Large intestine (tissue), 3 donors: ENCODE measurements around the gene ING4. TPM values are rescaled to one million over a fixed set of nuclear protein-coding genes. Genes with fewer than 3 reads are reported as not detected.

Experiments
- DNase-seq, 2 donors: peaks; one replicate each; pipeline versions ENCODE4 v3.0.0 to v3.0.0-alpha.2; 2013
- H3K27ac ChIP-seq: one replicate; pipeline ENCODE4 v1.5.1; 2013; ENCODE audit warnings: low read length
- H3K27me3 ChIP-seq: 2 replicates; pipeline ENCODE4 v1.6.1; 2013; ENCODE audit warnings: low read length; ENCODE audit not compliant: control insufficient read depth, insufficient read depth
- H3K36me3 ChIP-seq: 2 replicates; pipeline ENCODE4 v1.6.1; 2013; ENCODE audit warnings: low read length; ENCODE audit not compliant: control insufficient read depth, insufficient read depth
- H3K4me1 ChIP-seq: one replicate; pipeline ENCODE4 v1.6.1; 2013; ENCODE audit warnings: low read length; ENCODE audit not compliant: control insufficient read depth, insufficient read depth
- H3K4me3 ChIP-seq: one replicate; pipeline ENCODE4 v1.5.1; 2013; ENCODE audit warnings: low read length
- H3K9me3 ChIP-seq: one replicate; pipeline ENCODE4 v1.6.1; 2013; ENCODE audit warnings: mild to moderate bottlenecking, low read depth, low read length, moderate library complexity; ENCODE audit not compliant: control insufficient read depth
- WGBS: methylation state at CpG from one replicate; pipeline ENCODE4 v1.1.5; 2013; ENCODE audit warnings: low lambda C conversion rate; ENCODE audit not compliant: insufficient coverage; 5-methylcytosine and 5-hydroxymethylcytosine counted together
- polyA plus RNA-seq: library from polyadenylated mRNA; unstranded; fragments of 120-200 nt; gene quantifications from one replicate; pipeline ENCODE4 v1.2.1, GENCODE V29; 2013

The ING4 gene
- polyA plus RNA-seq, 1 donor: 61.1 TPM

- no CpG with 5 or more reads among the region's 13 CpGs for WGBS
- Histone ChIP-seq H3K4me3 (peak overlapping the region; percentile 87), H3K4me1 (peaks cover 5% of the 10 kb centered on the region), H3K27ac (peak overlapping the region; percentile 93), H3K36me3 (peaks cover 7% of the 10 kb centered on the region), H3K9me3 (no peaks in the 10 kb centered on the region), H3K27me3 (no peaks in the 10 kb centered on the region)
- DNase-seq: peak; percentile 75 to 91
Measured at GRCh38 chr12:6688543-6688998, 25.7 kb upstream of the ING4 start.

- Histone ChIP-seq H3K36me3 (peaks cover 17% of the 10 kb centered on the region), H3K27me3 (no peaks in the 10 kb centered on the region), H3K27ac (no peak overlapping the region), H3K4me3 (no peak overlapping the region), H3K9me3 (no peaks in the 10 kb centered on the region), H3K4me1 (peaks cover 5% of the 10 kb centered on the region)
- no CpG with 5 or more reads among the region's 3 CpGs for WGBS
- no peak for DNase-seq
Measured at GRCh38 chr12:6685814-6686213, 22.9 kb upstream of the ING4 start.

GRCh38 chr12:6684609-6685008, 21.7 kb upstream of the ING4 start:
- Histone ChIP-seq H3K9me3 (no peaks in the 10 kb centered on the region), H3K27ac (no peak overlapping the region), H3K36me3 (peaks cover 24% of the 10 kb centered on the region), H3K27me3 (no peaks in the 10 kb centered on the region), H3K4me3 (no peak overlapping the region), H3K4me1 (no peaks in the 10 kb centered on the region)
- DNase-seq: no peak
- no CpG with 5 or more reads among the region's 6 CpGs for WGBS

GRCh38 chr12:6676962-6677361, 14.0 kb upstream of the ING4 start:
- H3K27me3 ChIP-seq: no peaks in the 10 kb centered on the region
- no peak for DNase-seq
- no peak overlapping the region for H3K27ac ChIP-seq
- peaks cover 87% of the 10 kb centered on the region for H3K36me3 ChIP-seq
- no peak overlapping the region for H3K4me3 ChIP-seq
- H3K4me1 ChIP-seq: no peaks in the 10 kb centered on the region
- no CpG with 5 or more reads among the region's 5 CpGs for WGBS
- H3K9me3 ChIP-seq: no peaks in the 10 kb centered on the region

GRCh38 chr12:6672143-6672542, 9.2 kb upstream of the ING4 start:
- WGBS: 100% methylated on average over 1 of the region's 18 CpGs
- Histone ChIP-seq H3K27me3 (no peaks in the 10 kb centered on the region), H3K27ac (no peak overlapping the region)

GRCh38 chr12:6667559-6668210, 4.8 kb upstream of the ING4 start:
- H3K27ac ChIP-seq: no peak overlapping the region
- peak in 1 of 2 donors; percentile 25 for DNase-seq
- peaks cover 64% of the 10 kb centered on the region for H3K36me3 ChIP-seq
- H3K4me1 ChIP-seq: no peaks in the 10 kb centered on the region
- WGBS: 100% methylated on average over 1 of the region's 8 CpGs
- H3K4me3 ChIP-seq: no peak overlapping the region
- H3K9me3 ChIP-seq: no peaks in the 10 kb centered on the region
- H3K27me3 ChIP-seq: no peaks in the 10 kb centered on the region

More at GRCh38 chr12:6672143-6672542, 9.2 kb upstream of the ING4 start:
- Histone ChIP-seq H3K4me1 (no peaks in the 10 kb centered on the region), H3K9me3 (no peaks in the 10 kb centered on the region), H3K4me3 (no peak overlapping the region), H3K36me3 (peaks cover 95% of the 10 kb centered on the region)
- no peak for DNase-seq

GRCh38 chr12:6666211-6666610, 3.3 kb upstream of the ING4 start:
- 96% methylated on average over 2 of the region's 2 CpGs for WGBS
- Histone ChIP-seq H3K4me3 (no peak overlapping the region), H3K36me3 (peaks cover 49% of the 10 kb centered on the region), H3K27ac (no peak overlapping the region), H3K27me3 (no peaks in the 10 kb centered on the region), H3K9me3 (no peaks in the 10 kb centered on the region), H3K4me1 (peaks cover 6% of the 10 kb centered on the region)
- no peak for DNase-seq

- H3K9me3 ChIP-seq: no peaks in the 10 kb centered on the region
- H3K4me1 ChIP-seq: peaks cover 6% of the 10 kb centered on the region
- H3K36me3 ChIP-seq: peaks cover 37% of the 10 kb centered on the region
- DNase-seq: no peak
- H3K27ac ChIP-seq: no peak overlapping the region
- no peaks in the 10 kb centered on the region for H3K27me3 ChIP-seq
- no CpG with 5 or more reads among the region's 2 CpGs for WGBS
- no peak overlapping the region for H3K4me3 ChIP-seq
Measured at GRCh38 chr12:6664902-6665301, 2.0 kb upstream of the ING4 start.

- Histone ChIP-seq H3K4me1 (peaks cover 6% of the 10 kb centered on the region), H3K9me3 (no peaks in the 10 kb centered on the region), H3K27me3 (no peaks in the 10 kb centered on the region), H3K36me3 (peaks cover 27% of the 10 kb centered on the region), H3K4me3 (peak overlapping the region; percentile 81), H3K27ac (peak overlapping the region; percentile 42)
- no CpG with 5 or more reads among the region's 10 CpGs for WGBS
- DNase-seq: no peak
Measured at GRCh38 chr12:6662602-6662905, 365 bp downstream of the ING4 start.

- Histone ChIP-seq H3K36me3 (peaks cover 72% of the 10 kb centered on the region), H3K27me3 (no peaks in the 10 kb centered on the region), H3K4me1 (no peaks in the 10 kb centered on the region), H3K9me3 (no peaks in the 10 kb centered on the region), H3K4me3 (no peak overlapping the region), H3K27ac (no peak overlapping the region)
- no peak for DNase-seq
- no CpG with 5 or more reads among the region's 5 CpGs for WGBS
Measured at GRCh38 chr12:6653987-6654386, 8.9 kb downstream of the ING4 start.

- DNase-seq: no peak
- H3K36me3 ChIP-seq: peaks cover 69% of the 10 kb centered on the region
- no peak overlapping the region for H3K4me3 ChIP-seq
- H3K9me3 ChIP-seq: no peaks in the 10 kb centered on the region
- no CpG with 5 or more reads among the region's 1 CpG for WGBS
- H3K4me1 ChIP-seq: no peaks in the 10 kb centered on the region
- no peak overlapping the region for H3K27ac ChIP-seq
- no peaks in the 10 kb centered on the region for H3K27me3 ChIP-seq
Measured at GRCh38 chr12:6653342-6653741, 9.6 kb downstream of the ING4 start.
